ENCODE measurements around the gene NAV3.

- TF ChIP-seq CTCF (conservative IDR thresholded peaks at IDR 0.05; ENCODE audit: low read depth, low read length) (no peak), POLR2A (IDR thresholded peaks at IDR 0.05; ENCODE audit: low read depth, low read length) (no peak), CEBPB (IDR thresholded peaks at IDR 0.05; ENCODE audit: low read depth, low read length) (peak; percentile 93)
Measured at GRCh38 chr12:78210894-78211302, 380.2 kb downstream of the NAV3 start.

All from IMR-90 (cell line).